Stimulated activated naive B cell treated with anti-CD40 and anti-IgM and Interleukin-4, amounts not matched to agents 10 μg/mL and 1 μg/mL and 100 μg/mL, for 72 hours (primary cell): ENCODE measurements around the gene MAN1A2.

Source experiments
- ATAC-seq, 2 donors: fragments of 150-1000 bp; cut with Tn5 transposase; replicated peaks; 2 replicates each; pipeline ENCODE4 v1.10.0; 2021; ENCODE audit warnings: moderate library complexity in 1 of 2
- DNase-seq: peaks from one replicate; pipeline ENCODE4 v3.0.0; 2021
- H3K27ac Mint-ChIP-seq: one replicate; pipeline ENCODE4 v1.8.0; 2022; ENCODE audit warnings: mild to moderate bottlenecking, mixed read lengths
- H3K27me3 Mint-ChIP-seq, 2 donors: one replicate each; pipeline ENCODE4 v1.8.0; 2022; ENCODE audit warnings: mixed read lengths in 2 of 2
- H3K36me3 Mint-ChIP-seq, 2 donors: one replicate each; pipeline ENCODE4 v1.8.0; 2022; ENCODE audit warnings: mixed read lengths in 2 of 2, mild to moderate bottlenecking in 1 of 2
- H3K4me1 Mint-ChIP-seq, 2 donors: one replicate each; pipeline ENCODE4 v1.8.0; 2022; ENCODE audit warnings: mixed read lengths in 2 of 2, mild to moderate bottlenecking in 1 of 2
- H3K4me3 Mint-ChIP-seq, 2 donors: one replicate each; pipeline ENCODE4 v1.8.0; 2022; ENCODE audit warnings: mild to moderate bottlenecking in 2 of 2, mixed read lengths in 2 of 2, moderate library complexity in 1 of 2
- H3K9me3 Mint-ChIP-seq, 2 donors: one replicate each; pipeline ENCODE4 v1.8.0; 2022; ENCODE audit warnings: mixed read lengths in 2 of 2, mild to moderate bottlenecking in 1 of 2

Gene MAN1A2

DNA sequence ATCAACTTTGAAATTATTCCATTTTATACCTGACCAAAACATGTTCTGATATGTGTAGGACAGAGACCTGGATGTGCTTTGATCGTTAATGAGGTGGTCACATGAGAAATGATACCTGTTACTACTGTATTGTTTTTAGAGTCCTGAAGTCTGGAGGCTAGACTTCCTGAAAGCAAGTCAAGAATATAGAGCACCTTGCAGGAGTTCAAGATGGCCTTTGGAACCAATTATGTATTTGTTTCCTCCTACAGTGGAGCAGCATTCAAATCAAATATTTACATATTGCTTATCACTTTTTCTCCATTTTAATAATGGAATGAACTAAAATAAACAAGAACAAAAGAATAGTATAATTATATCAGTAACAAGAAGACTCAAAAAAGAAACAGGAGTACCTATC lies 155.9 kb downstream of the MAN1A2 start:
- ATAC-seq (no peak), DNase-seq (no peak)
- Mint-ChIP-seq H3K27ac (no peak overlapping the region), H3K9me3 (no peaks in the 10 kb centered on the region), H3K36me3 (peaks cover 0 to 7% of the 10 kb centered on the region in 2 donors), H3K4me1 (peaks cover 8 to 20% of the 10 kb centered on the region in 2 donors), H3K4me3 (no peak overlapping the region), H3K27me3 (no peaks in the 10 kb centered on the region)

- DNase-seq (no peak), ATAC-seq (no peak)
- Mint-ChIP-seq H3K27me3 (no peaks in the 10 kb centered on the region), H3K4me1 (peaks cover 5 to 16% of the 10 kb centered on the region in 2 donors), H3K36me3 (peaks cover 6 to 17% of the 10 kb centered on the region in 2 donors), H3K4me3 (no peak overlapping the region), H3K9me3 (no peaks in the 10 kb centered on the region), H3K27ac (no peak overlapping the region)
Observed at GRCh38 chr1:117527074-117527473, 159.8 kb downstream of the MAN1A2 start.

GRCh38 chr1:117527566-117528102 lies 160.4 kb downstream of the MAN1A2 start:
- no peak overlapping the region for H3K4me3 Mint-ChIP-seq
- no peaks in the 10 kb centered on the region for H3K27me3 Mint-ChIP-seq
- ATAC-seq, result no peak
- peaks cover 6 to 12% of the 10 kb centered on the region in 2 donors for H3K36me3 Mint-ChIP-seq
- H3K27ac Mint-ChIP-seq, result no peak overlapping the region
- peaks cover 5 to 21% of the 10 kb centered on the region in 2 donors for H3K4me1 Mint-ChIP-seq
- H3K9me3 Mint-ChIP-seq, result no peaks in the 10 kb centered on the region
- no peak for DNase-seq

GRCh38 chr1:117529683-117530082 lies 162.4 kb downstream of the MAN1A2 start:
- DNase-seq (no peak), ATAC-seq (no peak)
- Mint-ChIP-seq H3K36me3 (peaks cover 10 to 19% of the 10 kb centered on the region in 2 donors), H3K4me1 (peaks cover 14 to 26% of the 10 kb centered on the region in 2 donors), H3K27me3 (no peaks in the 10 kb centered on the region), H3K27ac (no peak overlapping the region), H3K4me3 (no peak overlapping the region), H3K9me3 (no peaks in the 10 kb centered on the region)

GRCh38 chr1:117531222-117531621 lies 164.0 kb downstream of the MAN1A2 start:
- ATAC-seq (peak; percentile 72 to 79), DNase-seq (no peak)
- no peaks in the 10 kb centered on the region for H3K27me3 Mint-ChIP-seq
- peaks cover 10 to 19% of the 10 kb centered on the region in 2 donors for H3K36me3 Mint-ChIP-seq
- H3K4me3 Mint-ChIP-seq, result no peak overlapping the region
- peak overlapping the region; percentile 76 for H3K27ac Mint-ChIP-seq
- H3K4me1 Mint-ChIP-seq, result peaks cover 19 to 26% of the 10 kb centered on the region in 2 donors
- no peaks in the 10 kb centered on the region for H3K9me3 Mint-ChIP-seq

DNA sequence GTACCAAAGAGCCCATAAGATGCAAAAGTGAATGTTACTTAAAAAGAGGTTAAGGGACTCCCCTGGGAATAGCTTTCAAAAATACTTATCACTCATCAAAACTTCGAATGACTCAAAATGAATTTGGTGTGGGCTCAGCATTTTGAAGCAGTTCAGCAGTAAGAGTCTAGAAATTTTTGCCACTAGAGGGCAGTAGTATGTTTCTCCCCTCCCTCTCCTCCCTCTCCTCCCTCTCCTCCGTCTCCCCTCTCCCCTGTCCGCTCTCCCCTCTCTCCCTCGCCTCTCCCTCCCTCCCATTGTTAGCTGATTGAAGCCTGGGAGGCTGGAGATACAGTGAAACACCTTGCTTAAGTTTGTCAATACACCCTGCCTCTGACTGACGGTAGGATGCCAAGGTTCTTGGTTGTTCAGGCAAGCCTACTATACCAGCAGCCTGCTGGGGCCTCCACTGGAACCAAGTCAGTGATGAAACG lies 167.8 kb downstream of the MAN1A2 start:
- H3K27me3 Mint-ChIP-seq, result no peaks in the 10 kb centered on the region
- H3K4me1 Mint-ChIP-seq, result peaks cover 21 to 31% of the 10 kb centered on the region in 2 donors
- peak; percentile 88 to 90 for ATAC-seq
- H3K27ac Mint-ChIP-seq, result no peak overlapping the region
- no peaks in the 10 kb centered on the region for H3K9me3 Mint-ChIP-seq
- H3K4me3 Mint-ChIP-seq, result no peak overlapping the region
- H3K36me3 Mint-ChIP-seq, result peaks cover 4 to 10% of the 10 kb centered on the region in 2 donors
- peak; percentile 60 for DNase-seq

DNA sequence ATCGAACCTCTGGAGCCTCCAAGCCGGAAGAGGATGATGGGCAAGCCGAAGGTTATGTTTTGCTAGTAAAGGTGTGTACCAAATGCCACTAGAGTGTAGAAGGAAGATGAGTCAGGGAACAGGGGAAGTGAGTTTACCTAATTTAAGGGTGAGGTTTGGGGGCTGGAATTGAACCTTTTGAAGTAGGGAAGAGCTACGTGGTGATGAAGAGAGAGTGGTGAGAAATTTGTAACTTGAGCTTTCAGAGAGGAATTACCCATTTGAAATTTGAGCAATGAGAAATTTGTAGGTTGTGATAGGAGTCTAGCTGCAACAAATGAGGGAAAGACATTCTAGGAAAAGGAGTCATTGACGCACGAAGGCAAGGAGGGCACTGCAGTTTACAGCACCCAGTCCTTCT lies 168.6 kb downstream of the MAN1A2 start:
- Mint-ChIP-seq H3K27me3 (no peaks in the 10 kb centered on the region), H3K27ac (no peak overlapping the region), H3K36me3 (peaks cover 4 to 10% of the 10 kb centered on the region in 2 donors), H3K4me3 (no peak overlapping the region), H3K9me3 (no peaks in the 10 kb centered on the region), H3K4me1 (peaks cover 21 to 31% of the 10 kb centered on the region in 2 donors)
- ATAC-seq (no peak), DNase-seq (no peak)

DNA sequence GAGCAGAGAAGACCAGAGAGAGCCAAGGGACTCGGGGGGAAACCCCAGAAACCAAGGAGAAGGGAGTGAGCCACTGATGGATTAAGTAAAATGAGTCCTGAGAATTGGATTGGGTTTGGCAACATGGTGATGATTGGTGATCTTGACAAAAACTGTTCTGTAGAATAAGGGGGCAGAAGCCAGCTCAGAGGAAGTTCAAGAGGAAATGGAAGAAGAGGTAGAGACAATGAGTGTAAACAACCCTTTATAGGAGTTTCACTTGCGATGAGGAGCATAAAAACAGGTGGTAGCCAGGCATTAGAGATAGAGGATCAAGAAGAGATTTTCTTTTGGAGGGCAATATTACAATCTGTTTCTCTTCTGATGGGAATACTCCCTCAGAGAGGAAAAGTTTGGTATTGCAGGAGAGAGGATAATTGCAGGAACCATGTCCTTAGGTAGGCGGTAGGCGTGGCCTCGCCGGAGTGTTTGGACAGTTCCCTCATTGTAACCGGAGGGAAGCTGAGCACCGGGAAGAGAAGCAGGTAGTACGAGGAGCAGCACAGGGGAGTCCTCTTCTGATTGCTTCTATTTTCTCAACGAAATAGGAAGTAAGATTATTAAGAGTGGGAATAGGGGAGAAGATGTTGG lies 170.2 kb downstream of the MAN1A2 start:
- no peak for DNase-seq
- no peak overlapping the region for H3K4me3 Mint-ChIP-seq
- H3K9me3 Mint-ChIP-seq, result no peaks in the 10 kb centered on the region
- ATAC-seq, result peak; percentile 30 to 39
- peaks cover 4 to 10% of the 10 kb centered on the region in 2 donors for H3K36me3 Mint-ChIP-seq
- H3K27ac Mint-ChIP-seq, result no peak overlapping the region
- H3K4me1 Mint-ChIP-seq, result peaks cover 18 to 27% of the 10 kb centered on the region in 2 donors
- no peaks in the 10 kb centered on the region for H3K27me3 Mint-ChIP-seq

GRCh38 chr1:117540532-117540931 lies 173.3 kb downstream of the MAN1A2 start:
- Mint-ChIP-seq H3K4me3 (no peak overlapping the region), H3K4me1 (peaks cover 3 to 19% of the 10 kb centered on the region in 2 donors), H3K9me3 (no peaks in the 10 kb centered on the region), H3K36me3 (no peaks in the 10 kb centered on the region), H3K27me3 (peaks cover 0 to 8% of the 10 kb centered on the region in 2 donors), H3K27ac (no peak overlapping the region)
- ATAC-seq, result peak in 1 of 2 donors; percentile 31
- DNase-seq, result no peak

DNA sequence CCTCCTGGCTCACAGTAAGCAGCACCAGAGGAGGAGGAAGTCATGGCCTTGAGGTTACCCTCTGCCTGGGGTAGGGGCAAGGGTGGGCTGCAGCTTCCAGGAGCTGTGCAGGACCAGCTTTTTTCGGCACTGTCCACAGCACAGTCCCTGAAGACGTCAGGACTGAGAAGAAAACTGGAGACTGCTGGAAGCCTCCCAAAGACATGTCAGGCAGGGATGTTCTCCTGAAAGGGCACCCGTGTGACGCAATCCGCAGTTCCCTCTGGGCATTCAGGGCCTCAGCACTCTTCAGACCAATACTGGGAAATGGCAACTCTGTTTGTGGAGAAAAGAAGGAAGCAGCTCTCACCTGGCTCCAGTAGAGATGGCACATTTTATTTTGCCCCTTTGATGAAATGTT lies 173.8 kb downstream of the MAN1A2 start:
- no peaks in the 10 kb centered on the region for H3K9me3 Mint-ChIP-seq
- H3K4me3 Mint-ChIP-seq, result no peak overlapping the region
- H3K27me3 Mint-ChIP-seq, result peaks cover 0 to 8% of the 10 kb centered on the region in 2 donors
- H3K36me3 Mint-ChIP-seq, result no peaks in the 10 kb centered on the region
- ATAC-seq (no peak), DNase-seq (no peak)
- peaks cover 3 to 19% of the 10 kb centered on the region in 2 donors for H3K4me1 Mint-ChIP-seq
- H3K27ac Mint-ChIP-seq, result no peak overlapping the region

DNA sequence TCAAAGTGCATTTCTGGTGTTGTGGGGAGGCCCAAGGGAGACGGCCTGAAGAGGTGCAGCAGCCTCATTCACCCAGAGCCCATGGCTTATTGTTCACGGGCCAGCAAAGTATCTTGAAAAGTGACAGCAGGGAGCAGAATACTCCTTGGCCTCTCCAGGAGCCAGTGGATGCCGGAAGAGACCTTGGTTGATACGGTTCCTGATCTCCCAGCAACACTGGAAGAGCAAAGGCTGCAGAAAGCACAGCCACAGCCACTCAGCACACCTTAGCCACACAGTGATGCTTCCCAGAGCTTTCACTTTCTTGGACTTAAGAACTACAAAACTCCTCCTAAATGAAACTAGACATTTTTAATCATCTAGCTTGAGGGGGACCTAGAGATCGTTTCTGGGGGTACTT lies 174.3 kb downstream of the MAN1A2 start:
- no peak overlapping the region for H3K27ac Mint-ChIP-seq
- peaks cover 3 to 19% of the 10 kb centered on the region in 2 donors for H3K4me1 Mint-ChIP-seq
- DNase-seq, result no peak
- ATAC-seq, result no peak
- H3K27me3 Mint-ChIP-seq, result peaks cover 0 to 8% of the 10 kb centered on the region in 2 donors
- no peaks in the 10 kb centered on the region for H3K9me3 Mint-ChIP-seq
- no peak overlapping the region for H3K4me3 Mint-ChIP-seq
- no peaks in the 10 kb centered on the region for H3K36me3 Mint-ChIP-seq

GRCh38 chr1:117544509-117545109 lies 177.4 kb downstream of the MAN1A2 start:
- H3K4me3 Mint-ChIP-seq, result no peak overlapping the region
- ATAC-seq, result no peak

GRCh38 chr1:117546467-117546866 lies 179.2 kb downstream of the MAN1A2 start:
- DNase-seq (no peak), ATAC-seq (no peak)
- Mint-ChIP-seq H3K4me1 (peaks cover 0 to 2% of the 10 kb centered on the region in 2 donors), H3K4me3 (no peak overlapping the region), H3K9me3 (no peaks in the 10 kb centered on the region), H3K27ac (no peak overlapping the region), H3K27me3 (peaks cover 0 to 8% of the 10 kb centered on the region in 2 donors), H3K36me3 (no peaks in the 10 kb centered on the region)

More at GRCh38 chr1:117544509-117545109, 177.4 kb downstream of the MAN1A2 start:
- H3K27me3 Mint-ChIP-seq, result peaks cover 0 to 8% of the 10 kb centered on the region in 2 donors
- no peak overlapping the region for H3K27ac Mint-ChIP-seq
- no peak for DNase-seq
- no peaks in the 10 kb centered on the region for H3K36me3 Mint-ChIP-seq
- H3K4me1 Mint-ChIP-seq, result peaks cover 1 to 9% of the 10 kb centered on the region in 2 donors
- no peaks in the 10 kb centered on the region for H3K9me3 Mint-ChIP-seq

DNA sequence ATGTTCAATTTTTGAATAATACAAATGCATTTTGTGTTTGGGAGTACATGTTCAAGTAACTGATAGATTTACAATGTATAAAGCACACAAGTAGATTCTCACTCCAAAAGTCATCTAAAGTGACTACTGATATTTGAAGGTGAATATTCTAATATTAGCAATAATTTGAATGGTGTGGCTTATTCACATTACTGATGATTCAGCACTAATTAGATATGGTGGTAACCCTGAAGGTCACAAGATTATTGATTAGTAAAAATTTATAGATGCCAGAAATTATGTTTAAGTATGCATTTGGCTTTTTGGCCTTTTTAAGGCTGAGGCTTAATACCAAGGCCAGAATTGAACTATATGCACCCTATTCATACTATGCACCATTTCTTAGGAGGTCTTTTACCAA lies 186.2 kb downstream of the MAN1A2 start:
- ATAC-seq (no peak), DNase-seq (no peak)
- Mint-ChIP-seq H3K27ac (no peak overlapping the region), H3K9me3 (peaks cover 3 to 8% of the 10 kb centered on the region in 2 donors), H3K4me1 (peaks cover 2 to 9% of the 10 kb centered on the region in 2 donors), H3K4me3 (no peak overlapping the region), H3K36me3 (peaks cover 0 to 3% of the 10 kb centered on the region in 2 donors), H3K27me3 (no peaks in the 10 kb centered on the region)

DNA sequence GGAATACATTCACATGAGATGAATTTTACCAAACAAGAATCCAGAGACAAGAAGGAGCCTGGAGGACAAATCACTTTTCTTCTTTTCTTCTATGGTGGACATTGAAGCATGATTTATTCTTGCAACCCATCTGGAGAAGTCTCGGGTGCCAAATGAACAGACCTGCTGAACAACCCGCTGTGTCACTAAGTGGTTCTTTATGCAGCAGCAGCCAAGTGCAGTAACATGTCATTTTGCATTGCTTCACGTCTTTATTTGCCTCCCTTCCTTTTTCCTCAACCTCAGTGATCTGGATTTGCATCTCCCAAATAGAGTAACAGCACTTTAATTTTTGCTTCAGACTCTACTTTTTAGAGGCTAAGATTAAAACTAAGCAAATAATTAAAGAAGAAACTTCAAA lies 188.6 kb downstream of the MAN1A2 start:
- Mint-ChIP-seq H3K27me3 (no peaks in the 10 kb centered on the region), H3K4me3 (no peak overlapping the region), H3K9me3 (peaks cover 6 to 17% of the 10 kb centered on the region in 2 donors), H3K36me3 (peaks cover 2 to 15% of the 10 kb centered on the region in 2 donors), H3K27ac (no peak overlapping the region), H3K4me1 (peaks cover 2 to 9% of the 10 kb centered on the region in 2 donors)
- DNase-seq (no peak), ATAC-seq (no peak)
